GM23338 (cell line): Measurements from ENCODE around the gene PTPN7. TPM values are rescaled to one million over a fixed set of nuclear protein-coding genes. Genes with fewer than 3 reads are reported as not detected.

Source experiments
- ATAC-seq: fragments of 200-7000 bp; cut with Tn5 transposase; 3 replicates; pipeline ENCODE4 v1.9.1; 2020
- DNase-seq: peaks from one replicate; pipeline ENCODE4 v3.0.0-alpha.2; 2015; ENCODE audit warnings: low spot score
- H2AFZ ChIP-seq: fragments of 200-600 bp; sonication (generic); 2 replicates; pipeline ENCODE4 v1.8.0; 2016; ENCODE audit warnings: antibody characterized with exemption, mild to moderate bottlenecking, moderate library complexity
- H3F3A ChIP-seq: fragments of 200-600 bp; sonication (generic); replicated peaks from 2 replicates; pipeline ENCODE4 v1.8.0; 2017; ENCODE audit warnings: antibody characterized with exemption, mixed run types, low read depth
- H3K27ac ChIP-seq: fragments of 200-600 bp; sonication (generic); 2 replicates; pipeline ENCODE4 v1.6.1; 2016; ENCODE audit warnings: low read depth
- H3K27me3 ChIP-seq: fragments of 200-600 bp; sonication (generic); 2 replicates; pipeline ENCODE4 v1.8.0; 2016; ENCODE audit warnings: mild to moderate bottlenecking, mixed run types, moderate library complexity; ENCODE audit not compliant: insufficient read depth
- H3K36me3 ChIP-seq: fragments of 200-600 bp; sonication (generic); 2 replicates; pipeline ENCODE4 v1.8.0; 2016; ENCODE audit warnings: mild to moderate bottlenecking; ENCODE audit not compliant: insufficient read depth
- H3K4me1 ChIP-seq: fragments of 200-600 bp; sonication (generic); 2 replicates; pipeline ENCODE4 v1.8.0; 2016; ENCODE audit warnings: mild to moderate bottlenecking, moderate library complexity; ENCODE audit not compliant: insufficient read depth
- H3K4me2 ChIP-seq: fragments of 200-600 bp; sonication (generic); 2 replicates; pipeline ENCODE4 v1.7.1; 2017; ENCODE audit warnings: mixed run types
- H3K4me3 ChIP-seq: fragments of 200-600 bp; sonication (generic); 2 replicates; pipeline ENCODE4 v1.6.1; 2016; ENCODE audit warnings: mixed run types
- H3K79me2 ChIP-seq: fragments of 200-600 bp; sonication (generic); replicated peaks from 2 replicates; pipeline ENCODE4 v1.8.0; 2017; ENCODE audit warnings: mild to moderate bottlenecking; ENCODE audit not compliant: insufficient read depth
- H3K9me2 ChIP-seq: fragments of 200-600 bp; sonication (generic); 2 replicates; pipeline ENCODE4 v1.8.0; 2017; ENCODE audit not compliant: insufficient read depth
- H4K20me1 ChIP-seq: fragments of 200-600 bp; sonication (generic); replicated peaks from 2 replicates; pipeline ENCODE4 v1.8.0; 2017; ENCODE audit warnings: mild to moderate bottlenecking; ENCODE audit not compliant: insufficient read depth
- H3K27ac Mint-ChIP-seq: 2 replicates; pipeline ENCODE4 v1.8.0; 2020; ENCODE audit warnings: inconsistent platforms, mild to moderate bottlenecking, moderate library complexity, mixed read lengths
- H3K27me3 Mint-ChIP-seq: 3 replicates; pipeline ENCODE4 v1.8.0; 2022; ENCODE audit warnings: low read depth, mild to moderate bottlenecking, moderate library complexity, mixed read lengths, inconsistent platforms; ENCODE audit not compliant: insufficient read depth, poor library complexity
- H3K36me3 Mint-ChIP-seq: 3 replicates; pipeline ENCODE4 v1.8.0; 2021; ENCODE audit warnings: low read depth, mild to moderate bottlenecking, inconsistent platforms, moderate library complexity, mixed read lengths
- H3K4me1 Mint-ChIP-seq: 3 replicates; pipeline ENCODE4 v1.8.0; 2020; ENCODE audit warnings: mild to moderate bottlenecking, inconsistent platforms, mixed read lengths
- H3K4me3 Mint-ChIP-seq: 3 replicates; pipeline ENCODE4 v1.8.0; 2021; ENCODE audit warnings: moderate library complexity, mild to moderate bottlenecking, inconsistent platforms, mixed read lengths
- H3K9me3 Mint-ChIP-seq: 3 replicates; pipeline ENCODE4 v1.8.0; 2020; ENCODE audit warnings: moderate library complexity, mild to moderate bottlenecking, inconsistent platforms, mixed read lengths
- CREB1 ChIP-seq: fragments of 250-450 bp; sonication (Bioruptor Pico); IDR thresholded peaks from 2 replicates; pipeline ENCODE4 v1.5.0; 2020; ENCODE audit warnings: low read depth, mild to moderate bottlenecking, moderate library complexity
- CTCF ChIP-seq, 2 experiments: fragments of 200-600 bp in 1 of 2; sonication (generic) in 1 of 2; conservative IDR thresholded peaks; 2 replicates each; pipeline versions ENCODE4 v1.5.1 to v1.6.1; 2016 to 2017; ENCODE audit warnings: antibody characterized with exemption in 2 of 2, low read depth in 2 of 2, mild to moderate bottlenecking in 2 of 2, moderate library complexity in 1 of 2
- ETS1 ChIP-seq: IDR thresholded peaks from 2 replicates; pipeline ENCODE4 v1.6.1; 2016; ENCODE audit warnings: antibody characterized with exemption
- JUNB ChIP-seq: IDR thresholded peaks from one replicate; pipeline ENCODE4 v1.6.1; 2016; ENCODE audit warnings: antibody characterized with exemption; ENCODE audit not compliant: unreplicated experiment
- POLR2AphosphoS5 ChIP-seq: IDR thresholded peaks from 2 replicates; pipeline ENCODE4 v1.6.1; 2016; ENCODE audit warnings: antibody characterized with exemption, low read depth
- REST ChIP-seq: IDR thresholded peaks from one replicate; pipeline ENCODE4 v1.6.1; 2018; ENCODE audit warnings: antibody characterized with exemption; ENCODE audit not compliant: unreplicated experiment
- STAT1 ChIP-seq: IDR thresholded peaks from one replicate; pipeline ENCODE4 v1.6.1; 2016; ENCODE audit warnings: antibody characterized with exemption; ENCODE audit not compliant: unreplicated experiment
- ZNF114 ChIP-seq: fragments of 250-450 bp; sonication (Bioruptor Pico); IDR thresholded peaks from 2 replicates; pipeline ENCODE4 v1.5.0; 2020; ENCODE audit warnings: mild to moderate bottlenecking, moderate library complexity
- ZNF331 ChIP-seq: fragments of 250-450 bp; sonication (Bioruptor Pico); IDR thresholded peaks from 2 replicates; pipeline ENCODE4 v1.5.0; 2020; ENCODE audit warnings: low read depth, mild to moderate bottlenecking, moderate library complexity
- ZNF462 ChIP-seq: fragments of 250-450 bp; sonication (Bioruptor Pico); IDR thresholded peaks from 2 replicates; pipeline ENCODE4 v1.5.0; 2020; ENCODE audit warnings: mild to moderate bottlenecking, moderate library complexity
- polyA plus RNA-seq: library from polyadenylated mRNA; unstranded; fragments of >200 nt; fragmentation: Nextera tagmentation; extraction: Ambion mirVana; gene quantifications from 2 replicates; pipeline ENCODE4 v1.2.1, GENCODE V29; 2016
- total RNA-seq: library from RNA; depleted of rRNA; stranded (reverse); fragments of >200 nt; shearing (Covaris generic); gene quantifications from 2 replicates; pipeline ENCODE4 v1.2.3, GENCODE V29; 2014

PTPN7 gene
- total and polyA plus RNA-seq, 2 experiments from 2014 or later, result not detected

- Mint-ChIP-seq H3K36me3 (no peaks in the 10 kb centered on the region), H3K9me3 (no peaks in the 10 kb centered on the region), H3K27ac (no peak overlapping the region), H3K27me3 (peaks cover 13% of the 10 kb centered on the region), H3K4me3 (no peak overlapping the region), H3K4me1 (peaks cover 3% of the 10 kb centered on the region; the same call in 1 of the 3 replicates)
- no peak overlapping the region for H3K4me2 ChIP-seq
- no peak for DNase-seq
- H3K36me3 ChIP-seq, result no peaks in the 10 kb centered on the region
- H3F3A ChIP-seq, result no peaks in the 10 kb centered on the region
- TF ChIP-seq ETS1, result no peak
- TF ChIP-seq CTCF (conservative IDR thresholded peaks at IDR 0.05; ENCODE audit: low read depth in 2 of 2), result no peak
- no peak for TF ChIP-seq JUNB
- TF ChIP-seq REST, result no peak
- TF ChIP-seq STAT1, result no peak
- TF ChIP-seq POLR2AphosphoS5, result no peak
- TF ChIP-seq CREB1 (CRISPR knock-in tag), result no peak
- TF ChIP-seq ZNF114, result no peak
- TF ChIP-seq ZNF331 (CRISPR knock-in tag), result no peak
- TF ChIP-seq ZNF462 (CRISPR knock-in tag), result no peak
- H3K27ac ChIP-seq, result no peak overlapping the region
- H3K27me3 ChIP-seq, result peaks cover 2% of the 10 kb centered on the region; the same call in 1 of the 2 replicates
- H2AFZ ChIP-seq, result no peak overlapping the region
- no peak for ATAC-seq
- H3K4me1 ChIP-seq, result peaks cover 4% of the 10 kb centered on the region; the same call in 1 of the 2 replicates
- H3K4me3 ChIP-seq, result no peak overlapping the region
- no peaks in the 10 kb centered on the region for H3K79me2 ChIP-seq
- no peaks in the 10 kb centered on the region for H3K9me2 ChIP-seq
- H4K20me1 ChIP-seq, result no peaks in the 10 kb centered on the region
Observed at GRCh38 chr1:202200669-202201068, 40.3 kb upstream of the PTPN7 start.
